ENCODE results near the gene HAPLN3.
"Not testable (repeated sequence)": the region's sequence is repeated elsewhere in the genome, so short reads cannot be mapped to it uniquely, and the experiment has no call there.

The HAPLN3 gene
- total RNA-seq, result 54.3 to 158 reads per million in 2 experiments

GRCh38 chr15:88894819-88895767 is at the start of gene HAPLN3:
TSS of gene HAPLN3 (minus strand) at chr15:88895544. CDS start at chr15:88887298, 8,246 bp downstream.
- peak; percentile 32 for DNase-seq (ENCODE audit: low read depth)

GRCh38 chr15:88940110-88940675 is 44.8 kb upstream of the HAPLN3 start:
- DNase-seq (ENCODE audit: low read depth), result no peak

- DNase-seq (ENCODE audit: low read depth), result no peak
Measured at GRCh38 chr15:88939486-88939806, 44.1 kb upstream of the HAPLN3 start.

- DNase-seq (ENCODE audit: low read depth), result no peak
Measured at GRCh38 chr15:88938802-88939485, 43.6 kb upstream of the HAPLN3 start.

- not testable (repeated sequence) for DNase-seq (ENCODE audit: low read depth)
Measured at GRCh38 chr15:88934449-88934848, 39.1 kb upstream of the HAPLN3 start.

GRCh38 chr15:88932875-88933330 is 37.6 kb upstream of the HAPLN3 start:
- DNase-seq (ENCODE audit: low read depth), result no peak

GRCh38 chr15:88932271-88932874 is 37.0 kb upstream of the HAPLN3 start:
- DNase-seq (ENCODE audit: low read depth), result no peak

GRCh38 chr15:88930579-88930978 is 35.2 kb upstream of the HAPLN3 start:
- no peak for DNase-seq (ENCODE audit: low read depth)

GRCh38 chr15:88929358-88930098 is 34.2 kb upstream of the HAPLN3 start:
- not testable (repeated sequence) for DNase-seq (ENCODE audit: low read depth)

GRCh38 chr15:88928192-88928591 is 32.8 kb upstream of the HAPLN3 start:
- DNase-seq (ENCODE audit: low read depth), result not testable (repeated sequence)

GRCh38 chr15:88925648-88926047 is 30.3 kb upstream of the HAPLN3 start:
- not testable (repeated sequence) for DNase-seq (ENCODE audit: low read depth)

GRCh38 chr15:88920892-88921435 is 25.6 kb upstream of the HAPLN3 start:
- not testable (repeated sequence) for DNase-seq (ENCODE audit: low read depth)

- no peak for DNase-seq (ENCODE audit: low read depth)
Measured at GRCh38 chr15:88920186-88920891, 25.0 kb upstream of the HAPLN3 start.

GRCh38 chr15:88918738-88919137 is 23.4 kb upstream of the HAPLN3 start:
- no peak for DNase-seq (ENCODE audit: low read depth)

GRCh38 chr15:88917760-88918159 is 22.4 kb upstream of the HAPLN3 start:
- DNase-seq (ENCODE audit: low read depth), result no peak

- no peak for DNase-seq (ENCODE audit: low read depth)
Measured at GRCh38 chr15:88915354-88915753, 20.0 kb upstream of the HAPLN3 start.

GRCh38 chr15:88913850-88914169 is 18.5 kb upstream of the HAPLN3 start:
- DNase-seq (ENCODE audit: low read depth), result no peak

- DNase-seq (ENCODE audit: low read depth), result peak; percentile 55
Measured at GRCh38 chr15:88913017-88913849, 17.9 kb upstream of the HAPLN3 start, which contains the start of gene MFGE8. TSS of gene MFGE8 (minus strand) at chr15:88913379. CDS start at chr15:88913319, 60 bp downstream.

GRCh38 chr15:88912500-88912921 is 17.2 kb upstream of the HAPLN3 start:
- no peak for DNase-seq (ENCODE audit: low read depth)

- no peak for DNase-seq (ENCODE audit: low read depth)
Measured at GRCh38 chr15:88911766-88912118, 16.4 kb upstream of the HAPLN3 start.
